HG03175 (cell line): Measurements from ENCODE around the gene KRTAP12-4.
"Not testable (repeated sequence)": the region's sequence is repeated elsewhere in the genome, so short reads cannot be mapped to it uniquely, and the experiment has no call there.

Source experiments
- ATAC-seq: cut with Tn5 transposase; IDR thresholded peaks from one replicate; pipeline ENCODE4 v1.9.1; 2021; ENCODE audit warnings: mild to moderate bottlenecking, moderate library complexity; ENCODE audit not compliant: unreplicated experiment

The KRTAP12-4 gene

DNA sequence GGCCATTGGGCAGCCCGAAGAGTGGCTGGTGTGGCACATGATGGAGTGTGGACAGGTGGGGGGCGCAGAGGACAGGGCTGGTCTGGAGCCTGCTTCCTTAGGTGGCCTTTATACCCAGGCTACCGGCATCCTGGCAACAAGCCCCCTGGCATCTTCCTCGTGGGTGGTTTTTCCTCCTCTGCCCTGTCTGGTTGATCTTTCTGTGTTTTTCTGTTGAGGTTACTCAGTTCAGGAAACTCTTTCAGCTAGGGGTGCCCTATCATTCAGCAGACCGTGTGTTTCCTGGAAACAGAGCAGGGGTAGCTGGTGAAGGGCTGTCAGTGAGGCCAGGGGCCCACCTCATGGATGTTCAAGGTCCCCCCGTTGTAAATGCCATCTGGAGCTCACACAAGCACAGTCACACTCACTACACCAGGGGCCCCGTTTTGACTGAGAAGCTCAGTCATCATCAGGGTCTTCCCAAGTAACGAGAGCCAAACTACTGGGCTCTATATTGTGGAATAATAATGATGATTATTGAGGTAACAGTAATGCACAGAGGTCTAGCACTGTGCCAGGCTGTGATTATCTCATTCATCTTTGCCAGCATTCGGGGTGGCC lies at the start of gene KRTAP12-4:
KRTAP12-4 (minus strand) TSS at position 84 of the 600 bp plus-strand sequence; CDS start at position 39, 45 bp downstream.
- no peak for ATAC-seq

GRCh38 chr21:44703731-44704635 lies 49.5 kb upstream of the KRTAP12-4 start:
- no peak for ATAC-seq

- ATAC-seq: no peak
These were observed 48.7 kb upstream of the KRTAP12-4 start for GRCh38 chr21:44702973-44703730.

DNA sequence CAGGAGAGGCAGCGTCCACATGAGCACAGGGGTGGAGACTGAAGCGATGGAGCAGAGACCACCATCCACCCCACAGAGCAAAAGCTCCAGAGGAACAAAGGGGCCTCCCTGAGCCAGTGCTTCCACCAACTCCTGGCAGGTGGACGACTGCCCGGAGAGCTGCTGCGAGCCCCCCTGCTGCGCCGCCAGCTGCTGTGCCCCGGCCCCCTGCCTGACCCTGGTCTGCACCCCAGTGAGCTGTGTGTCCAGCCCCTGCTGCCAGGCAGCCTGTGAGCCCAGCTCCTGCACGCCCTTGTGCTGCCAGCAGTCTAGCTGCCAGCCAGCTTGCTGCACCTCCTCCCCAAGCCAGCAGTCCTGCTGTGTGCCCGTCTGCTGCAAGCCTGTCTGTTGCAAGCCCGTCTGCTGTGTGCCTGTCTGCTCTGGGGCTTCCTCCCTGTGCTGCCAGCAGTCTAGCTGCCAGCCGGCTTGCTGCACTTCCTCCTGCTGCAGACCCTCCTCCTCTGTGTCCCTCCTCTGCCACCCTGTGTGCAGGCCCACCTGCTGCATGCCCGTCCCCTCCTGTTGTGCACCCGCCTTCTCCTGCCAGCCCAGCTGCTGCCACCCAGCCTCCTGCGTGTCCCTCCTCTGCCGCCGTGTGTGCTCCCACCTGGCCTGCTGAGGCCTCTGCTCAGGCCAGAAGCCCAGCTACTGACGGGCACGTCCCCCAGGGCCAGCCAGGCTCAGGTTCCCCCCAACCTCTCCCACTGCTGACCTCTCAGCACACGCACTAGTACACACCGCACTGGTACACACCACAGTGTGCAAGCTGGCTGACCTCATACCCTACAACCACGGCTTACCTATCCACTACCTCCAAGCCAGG lies 47.9 kb upstream of the KRTAP12-4 start:
- ATAC-seq: no peak

GRCh38 chr21:44701541-44701940 lies 47.1 kb upstream of the KRTAP12-4 start:
- no peak for ATAC-seq

DNA sequence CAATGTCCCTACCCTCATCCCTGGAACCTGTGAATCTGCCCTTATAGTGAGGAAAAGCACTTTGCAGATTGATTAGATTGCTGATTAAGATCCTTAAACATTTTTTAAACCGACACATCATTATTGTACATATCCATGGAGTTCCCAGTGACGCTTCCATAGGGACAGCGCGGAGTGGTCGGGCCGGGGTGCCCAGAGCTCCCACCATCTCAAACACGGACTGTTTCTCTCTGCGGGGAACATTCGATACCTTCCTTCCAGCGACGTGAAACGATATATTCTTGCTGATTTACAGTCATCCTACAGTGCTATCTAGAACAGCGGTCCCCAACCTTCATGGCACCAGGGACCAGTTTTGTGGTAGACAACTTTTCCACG lies 46.6 kb upstream of the KRTAP12-4 start:
- no peak for ATAC-seq

- ATAC-seq: no peak
These were observed 45.9 kb upstream of the KRTAP12-4 start for GRCh38 chr21:44700101-44701022.

DNA sequence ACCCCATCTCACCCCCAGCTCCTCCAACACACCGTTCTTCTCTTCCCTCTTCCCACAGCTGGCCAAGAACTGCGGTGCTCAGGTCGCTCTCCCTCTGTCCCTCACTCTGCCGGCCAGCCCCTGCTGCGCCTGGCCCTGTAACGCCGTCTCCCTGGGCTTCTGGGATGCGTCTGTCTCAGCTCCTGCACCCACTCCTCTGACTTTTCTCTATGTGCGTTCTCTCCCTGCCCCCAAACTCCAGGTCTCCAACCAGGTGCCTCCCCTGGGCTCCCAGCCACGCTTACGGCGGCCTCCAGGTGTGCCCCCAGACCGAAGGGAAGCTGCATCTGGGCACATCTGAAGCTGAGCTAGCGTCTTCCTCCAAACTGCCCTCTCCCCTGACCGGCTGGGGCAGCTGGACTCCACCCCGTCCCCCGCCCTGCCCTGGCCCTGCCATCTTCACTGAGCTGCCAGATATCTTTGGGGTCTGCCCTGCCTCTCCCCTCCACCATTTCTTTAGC lies 45.1 kb upstream of the KRTAP12-4 start:
- no peak for ATAC-seq

DNA sequence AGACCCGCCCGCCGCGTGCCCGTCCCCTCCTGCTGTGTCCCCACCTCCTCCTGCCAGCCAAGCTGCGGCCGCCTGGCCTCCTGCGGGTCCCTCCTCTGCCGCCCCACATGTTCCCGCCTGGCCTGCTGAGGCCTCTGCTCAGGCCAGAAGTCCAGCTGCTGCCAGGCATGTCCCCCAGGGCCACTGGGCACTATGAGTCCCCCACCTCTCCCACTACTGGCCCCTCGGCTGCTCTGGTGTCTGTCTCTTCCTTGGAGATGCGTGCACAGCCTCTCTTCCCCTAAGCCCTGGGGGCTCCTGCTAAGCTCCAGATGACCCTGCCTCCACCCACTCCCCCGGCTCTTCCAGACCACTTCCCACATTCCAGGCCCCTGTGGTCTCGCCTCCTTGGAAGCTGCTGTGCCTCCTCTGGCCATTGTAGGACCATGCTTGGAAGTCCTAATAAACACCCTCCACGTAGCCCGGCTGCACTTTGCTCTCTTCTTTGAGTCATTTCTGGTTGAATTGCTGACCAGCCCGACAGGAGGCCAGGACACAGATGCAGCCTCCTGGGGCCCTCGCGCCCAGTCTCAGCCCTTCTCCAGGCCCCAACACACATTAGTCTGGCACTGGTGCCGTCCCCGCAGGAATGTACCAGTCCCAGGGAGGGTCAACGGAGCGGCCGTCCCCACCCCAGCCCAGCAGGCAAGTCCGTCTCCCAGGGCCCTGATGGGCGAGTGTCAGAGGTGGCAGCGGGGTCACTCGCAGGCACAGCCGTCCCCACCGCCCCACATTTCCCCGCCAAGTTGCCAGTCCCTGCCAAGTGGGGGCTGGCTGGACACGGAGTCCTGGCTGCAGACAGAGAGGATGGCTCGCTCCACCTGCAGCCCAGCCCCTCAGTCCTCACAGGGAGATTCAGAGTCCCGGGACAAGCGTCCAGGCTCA lies 43.6 kb upstream of the KRTAP12-4 start:
- ATAC-seq: no peak

DNA sequence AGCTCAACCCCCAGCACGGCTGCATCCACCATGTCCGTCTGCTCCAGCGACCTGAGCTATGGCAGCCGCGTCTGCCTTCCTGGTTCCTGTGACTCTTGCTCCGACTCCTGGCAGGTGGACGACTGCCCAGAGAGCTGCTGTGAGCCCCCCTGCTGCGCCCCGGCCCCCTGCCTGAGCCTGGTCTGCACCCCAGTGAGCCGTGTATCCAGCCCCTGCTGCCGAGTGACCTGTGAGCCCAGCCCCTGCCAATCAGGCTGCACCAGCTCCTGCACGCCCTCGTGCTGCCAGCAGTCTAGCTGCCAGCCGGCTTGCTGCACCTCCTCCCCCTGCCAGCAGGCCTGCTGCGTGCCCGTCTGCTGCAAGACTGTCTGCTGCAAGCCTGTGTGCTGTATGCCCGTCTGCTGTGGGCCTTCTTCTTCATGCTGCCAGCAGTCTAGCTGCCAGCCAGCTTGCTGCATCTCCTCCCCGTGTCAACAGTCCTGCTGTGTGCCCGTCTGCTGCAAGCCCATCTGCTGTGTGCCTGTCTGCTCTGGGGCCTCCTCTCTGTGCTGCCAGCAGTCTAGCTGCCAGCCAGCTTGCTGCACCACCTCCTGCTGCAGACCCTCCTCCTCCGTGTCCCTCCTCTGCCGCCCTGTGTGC lies 42.8 kb upstream of the KRTAP12-4 start, which contains the start of gene KRTAP10-12:
KRTAP10-12 (plus strand) TSS at position 1 of the 639 bp plus-strand sequence; CDS start at position 31, 30 bp downstream.
- ATAC-seq: not testable (repeated sequence)

DNA sequence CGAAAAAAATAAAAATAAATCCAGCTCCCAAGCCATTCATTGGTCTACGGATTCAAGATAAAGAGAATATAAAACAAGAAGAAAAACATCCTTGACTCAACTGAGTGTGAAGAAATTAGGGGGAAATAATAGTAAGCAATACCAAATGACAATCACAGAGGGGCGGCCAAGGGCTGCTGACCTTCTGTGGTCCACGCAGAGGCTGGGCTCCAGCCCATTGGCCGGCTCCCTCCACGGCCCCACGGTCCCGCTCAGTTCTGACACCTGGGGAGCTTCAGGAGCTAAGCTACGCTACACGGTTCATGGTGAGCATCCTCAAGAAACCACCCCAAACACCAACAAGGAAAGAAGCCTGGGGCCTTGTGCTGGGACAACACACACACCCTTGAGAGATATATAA lies 42.1 kb upstream of the KRTAP12-4 start:
- no peak for ATAC-seq

- ATAC-seq: no peak
These were observed 41.2 kb upstream of the KRTAP12-4 start for GRCh38 chr21:44695641-44696040.

- ATAC-seq: no peak
These were observed 40.7 kb upstream of the KRTAP12-4 start for GRCh38 chr21:44695184-44695583.

- no peak for ATAC-seq
These were observed 40.3 kb upstream of the KRTAP12-4 start for GRCh38 chr21:44694776-44695175.

GRCh38 chr21:44692798-44693512 lies 38.5 kb upstream of the KRTAP12-4 start:
- no peak for ATAC-seq

DNA sequence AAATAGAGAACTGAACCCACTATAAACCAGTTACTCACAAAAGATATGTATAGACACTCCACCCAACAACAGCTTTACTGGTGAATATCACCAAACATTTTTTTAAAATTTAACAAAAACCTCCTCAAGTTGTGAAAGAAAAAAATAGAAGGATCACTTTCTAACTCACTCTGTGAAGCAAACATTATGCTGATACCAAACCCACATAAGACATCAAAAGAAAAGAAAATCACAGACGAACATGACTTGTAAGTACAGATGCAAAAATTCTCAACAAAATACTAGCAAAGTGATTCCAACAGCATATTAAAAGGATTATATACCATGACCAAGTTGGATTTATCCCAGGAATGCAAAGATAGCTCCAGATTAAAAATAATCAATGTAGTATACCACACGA lies 37.2 kb upstream of the KRTAP12-4 start:
- no peak for ATAC-seq

- not testable (repeated sequence) for ATAC-seq
These were observed 35.3 kb upstream of the KRTAP12-4 start for GRCh38 chr21:44689740-44690139.
